Measurements from ENCODE around the gene ERCC1.
A peak's percentile ranks its signal among the peaks of the same experiment; 100 is the strongest.
"Not testable (repeated sequence)": the region's sequence is repeated elsewhere in the genome, so short reads cannot be mapped to it uniquely, and the experiment has no call there.

Gene ERCC1

GRCh38 chr19:45451850-45452387, 28.2 kb upstream of the ERCC1 start:
- no peak for DNase-seq

GRCh38 chr19:45451131-45451849, 27.6 kb upstream of the ERCC1 start:
- DNase-seq = peak; percentile 76

- DNase-seq = peak; percentile 73
These were observed 26.3 kb upstream of the ERCC1 start for GRCh38 chr19:45450012-45450333.

GRCh38 chr19:45448887-45449299, 25.2 kb upstream of the ERCC1 start:
- DNase-seq = no peak

GRCh38 chr19:45448425-45448756, 24.7 kb upstream of the ERCC1 start:
- DNase-seq = no peak

GRCh38 chr19:45446944-45447343, 23.2 kb upstream of the ERCC1 start:
- no peak for DNase-seq

GRCh38 chr19:45446295-45446694, 22.6 kb upstream of the ERCC1 start:
- DNase-seq = peak; percentile 55

- DNase-seq = no peak
These were observed 21.4 kb upstream of the ERCC1 start for GRCh38 chr19:45445139-45445538.

GRCh38 chr19:45444318-45445041, 20.8 kb upstream of the ERCC1 start:
- peak; percentile 85 for DNase-seq

- peak; percentile 59 for DNase-seq
These were observed 20.0 kb upstream of the ERCC1 start for GRCh38 chr19:45443462-45444317.

- peak; percentile 37 for DNase-seq
These were observed 19.2 kb upstream of the ERCC1 start for GRCh38 chr19:45442778-45443461.

- DNase-seq = no peak
These were observed 18.7 kb upstream of the ERCC1 start for GRCh38 chr19:45442408-45442777.

- no peak for DNase-seq
These were observed 17.3 kb upstream of the ERCC1 start for GRCh38 chr19:45440873-45441654.

GRCh38 chr19:45440259-45440638, 16.5 kb upstream of the ERCC1 start:
- no peak for DNase-seq

GRCh38 chr19:45439569-45440258, 16.0 kb upstream of the ERCC1 start:
- DNase-seq = peak; percentile 82

- no peak for DNase-seq
These were observed 15.5 kb upstream of the ERCC1 start for GRCh38 chr19:45439190-45439568.

GRCh38 chr19:45437328-45437727, 13.6 kb upstream of the ERCC1 start:
- DNase-seq = no peak

- not testable (repeated sequence) for DNase-seq
These were observed 8.8 kb upstream of the ERCC1 start for GRCh38 chr19:45432543-45432942.

GRCh38 chr19:45431008-45431407, 7.3 kb upstream of the ERCC1 start:
- not testable (repeated sequence) for DNase-seq

- DNase-seq = not testable (repeated sequence)
These were observed 6.2 kb upstream of the ERCC1 start for GRCh38 chr19:45429896-45430295.

Measured in activated CD4-positive, alpha-beta T cell treated with anti-CD3 and anti-CD28 coated beads, Interleukin-10, Interleukin-2, amounts not matched to agents 100 ng/mL and 50 ng/mL, durations not matched to agents 16 hours and 8 hours (primary cell).